Lower lobe of right lung (tissue), 2 donors: ENCODE results near the gene TDP1. TPM values are rescaled to one million over a fixed set of nuclear protein-coding genes. Genes with fewer than 3 reads are reported as not detected.
"Not testable (repeated sequence)": the region's sequence is repeated elsewhere in the genome, so short reads cannot be mapped to it uniquely, and the experiment has no call there.

Source experiments
- ATAC-seq, 2 donors: fragments of 200-7000 bp; cut with Tn5 transposase; one replicate each; pipeline ENCODE4 v1.9.1; 2020 to 2022; ENCODE audit warnings: mild to moderate bottlenecking in 2 of 2, moderate library complexity in 2 of 2
- DNase-seq: peaks from one replicate; pipeline ENCODE4 v3.0.0-alpha.2; 2020
- H3K27ac ChIP-seq: fragments of 200-600 bp; one replicate; pipeline ENCODE4 v1.8.0; 2022
- H3K27me3 ChIP-seq: fragments of 200-600 bp; one replicate; pipeline ENCODE4 v1.8.0; 2022; ENCODE audit warnings: low read depth
- H3K36me3 ChIP-seq: fragments of 200-600 bp; one replicate; pipeline ENCODE4 v1.8.0; 2022; ENCODE audit warnings: mild to moderate bottlenecking
- H3K4me1 ChIP-seq: fragments of 200-600 bp; one replicate; pipeline ENCODE4 v1.8.0; 2022
- H3K4me3 ChIP-seq: fragments of 200-600 bp; one replicate; pipeline ENCODE4 v1.8.0; 2022; ENCODE audit warnings: mild to moderate bottlenecking
- H3K9me3 ChIP-seq: fragments of 200-600 bp; one replicate; pipeline ENCODE4 v1.8.0; 2022
- intact Hi-C: fragments of 100-400 bp; cut with DNase I; formaldehyde crosslinking; loops from one replicate; pipeline ENCODE4 v1.11.0; 2022
- total RNA-seq: library from RNA; stranded (reverse); fragmentation: NEBNext Ultra II Directional; extraction: Animal tissue kit (Norgen Biotek cat#: 25700); gene quantifications from one replicate; pipeline ENCODE4 v1.2.1, GENCODE V29; 2021
- TF ChIP-seq, protein P1 (sequence below): fragments of 200-600 bp; IDR thresholded peaks from one replicate; pipeline ENCODE4 v1.8.0; 2022; ENCODE audit warnings: antibody characterized with exemption, mild to moderate bottlenecking
- donor health status: DM: no; HTN: yes; CAD: no; lungs with severe emphysema.

The TDP1 gene
- total RNA-seq, 1 donor from 2014 or later, result 9.6 TPM

DNA sequence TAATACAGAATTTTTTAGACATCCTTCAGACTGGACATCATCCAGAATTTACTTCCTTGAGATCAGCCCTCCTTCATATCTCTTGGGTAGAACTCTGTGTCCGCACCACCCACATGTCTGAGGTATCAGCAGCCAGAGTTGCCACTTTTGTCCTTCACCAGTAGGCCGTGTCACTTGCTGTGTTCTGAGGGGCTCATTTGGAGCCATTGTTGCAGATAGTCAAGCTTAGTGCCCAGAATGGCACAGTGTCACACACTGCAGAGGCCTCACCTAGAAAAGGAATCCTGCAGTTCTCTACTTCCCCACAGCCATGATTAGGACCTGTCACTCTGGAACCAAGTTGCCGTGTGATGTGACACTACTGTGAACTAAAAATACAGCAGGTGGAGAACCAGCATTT is 69.2 kb downstream of the TDP1 start:
- TF ChIP-seq, protein P1, sequence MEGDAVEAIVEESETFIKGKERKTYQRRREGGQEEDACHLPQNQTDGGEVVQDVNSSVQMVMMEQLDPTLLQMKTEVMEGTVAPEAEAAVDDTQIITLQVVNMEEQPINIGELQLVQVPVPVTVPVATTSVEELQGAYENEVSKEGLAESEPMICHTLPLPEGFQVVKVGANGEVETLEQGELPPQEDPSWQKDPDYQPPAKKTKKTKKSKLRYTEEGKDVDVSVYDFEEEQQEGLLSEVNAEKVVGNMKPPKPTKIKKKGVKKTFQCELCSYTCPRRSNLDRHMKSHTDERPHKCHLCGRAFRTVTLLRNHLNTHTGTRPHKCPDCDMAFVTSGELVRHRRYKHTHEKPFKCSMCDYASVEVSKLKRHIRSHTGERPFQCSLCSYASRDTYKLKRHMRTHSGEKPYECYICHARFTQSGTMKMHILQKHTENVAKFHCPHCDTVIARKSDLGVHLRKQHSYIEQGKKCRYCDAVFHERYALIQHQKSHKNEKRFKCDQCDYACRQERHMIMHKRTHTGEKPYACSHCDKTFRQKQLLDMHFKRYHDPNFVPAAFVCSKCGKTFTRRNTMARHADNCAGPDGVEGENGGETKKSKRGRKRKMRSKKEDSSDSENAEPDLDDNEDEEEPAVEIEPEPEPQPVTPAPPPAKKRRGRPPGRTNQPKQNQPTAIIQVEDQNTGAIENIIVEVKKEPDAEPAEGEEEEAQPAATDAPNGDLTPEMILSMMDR, result no peak
- no peaks in the 10 kb centered on the region for H3K4me1 ChIP-seq
- no peaks in the 10 kb centered on the region for H3K27me3 ChIP-seq
- ATAC-seq (no peak), DNase-seq (no peak)
- no peaks in the 10 kb centered on the region for H3K9me3 ChIP-seq
- no peak overlapping the region for H3K4me3 ChIP-seq
- H3K27ac ChIP-seq, result no peak overlapping the region
- H3K36me3 ChIP-seq, result peaks cover 34% of the 10 kb centered on the region
- intact Hi-C loops, result no loop called here

DNA sequence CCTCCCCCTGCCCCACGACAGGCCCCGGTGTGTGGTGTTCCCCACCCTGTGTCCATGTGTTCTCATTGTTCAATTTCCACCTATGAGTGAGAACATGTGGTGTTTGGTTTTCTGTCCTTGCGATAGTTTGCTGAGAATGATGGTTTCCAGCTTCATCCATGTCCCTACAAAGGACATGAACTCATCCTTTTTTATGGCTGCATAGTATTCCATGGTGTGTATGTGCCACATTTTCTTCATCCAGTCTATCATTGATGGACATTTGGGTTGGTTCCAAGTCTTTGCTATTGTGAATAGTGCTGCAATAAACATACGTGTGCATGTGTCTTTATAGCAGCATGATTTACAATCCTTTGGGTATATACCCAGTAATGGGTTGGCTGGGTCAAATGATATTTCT is 70.9 kb downstream of the TDP1 start:
- intact Hi-C loops, DNase-seq, H3K27me3 ChIP-seq, ATAC-seq, H3K4me3 ChIP-seq, H3K9me3 ChIP-seq, H3K27ac ChIP-seq, H3K4me1 ChIP-seq: not testable (repeated sequence)
- peaks cover 27% of the 10 kb centered on the region for H3K36me3 ChIP-seq

DNA sequence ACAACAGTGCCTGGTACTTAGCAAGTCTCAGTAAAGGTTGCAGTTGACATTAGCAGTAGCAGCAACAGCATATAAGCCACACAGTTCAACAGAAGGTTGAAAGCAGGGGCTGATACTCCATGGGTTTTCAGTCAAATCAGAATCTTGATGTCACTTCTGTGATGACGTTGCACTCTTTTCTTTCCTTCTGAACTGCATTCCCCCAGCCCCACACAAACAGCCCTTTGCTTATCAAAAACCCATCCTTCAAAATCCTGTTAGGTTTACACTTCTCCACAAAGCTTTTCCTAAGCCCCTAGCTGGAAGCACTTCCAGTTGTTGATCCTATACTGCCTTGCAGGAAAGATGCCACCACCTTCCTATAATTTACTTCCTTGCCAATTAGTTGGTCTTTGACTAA is 72.1 kb downstream of the TDP1 start:
- ATAC-seq (no peak), DNase-seq (no peak)
- H3K27ac ChIP-seq, result no peak overlapping the region
- no peaks in the 10 kb centered on the region for H3K4me1 ChIP-seq
- intact Hi-C loops, result no loop called here
- peaks cover 26% of the 10 kb centered on the region for H3K36me3 ChIP-seq
- H3K27me3 ChIP-seq, result no peaks in the 10 kb centered on the region
- TF ChIP-seq, protein P1, result no peak
- no peaks in the 10 kb centered on the region for H3K9me3 ChIP-seq
- H3K4me3 ChIP-seq, result no peak overlapping the region

DNA sequence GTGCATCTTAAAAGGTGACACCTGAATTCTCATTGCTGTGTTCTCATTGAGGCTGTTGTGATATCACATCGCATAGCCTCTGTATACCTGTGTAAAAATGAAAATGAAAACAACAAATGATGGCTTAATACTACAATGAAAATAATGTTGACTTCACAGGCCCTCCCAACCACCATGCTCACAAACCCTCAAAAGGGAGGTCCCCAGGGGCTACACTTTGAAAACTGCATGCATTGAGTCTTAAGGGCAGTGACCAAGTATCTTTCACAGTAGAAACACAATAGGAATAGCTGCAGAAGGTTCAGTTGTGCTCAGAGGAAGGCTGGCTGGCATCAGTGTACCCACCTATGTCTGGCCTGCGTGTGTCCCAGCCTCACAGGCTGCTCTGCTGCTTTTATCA is 78.4 kb downstream of the TDP1 start:
- ATAC-seq (no peak), DNase-seq (no peak)
- no peak overlapping the region for H3K4me3 ChIP-seq
- H3K9me3 ChIP-seq, result no peaks in the 10 kb centered on the region
- intact Hi-C loops, result no loop called here
- no peak overlapping the region for H3K27ac ChIP-seq
- no peaks in the 10 kb centered on the region for H3K4me1 ChIP-seq
- H3K36me3 ChIP-seq, result peaks cover 33% of the 10 kb centered on the region
- TF ChIP-seq, protein P1, result no peak
- no peaks in the 10 kb centered on the region for H3K27me3 ChIP-seq

DNA sequence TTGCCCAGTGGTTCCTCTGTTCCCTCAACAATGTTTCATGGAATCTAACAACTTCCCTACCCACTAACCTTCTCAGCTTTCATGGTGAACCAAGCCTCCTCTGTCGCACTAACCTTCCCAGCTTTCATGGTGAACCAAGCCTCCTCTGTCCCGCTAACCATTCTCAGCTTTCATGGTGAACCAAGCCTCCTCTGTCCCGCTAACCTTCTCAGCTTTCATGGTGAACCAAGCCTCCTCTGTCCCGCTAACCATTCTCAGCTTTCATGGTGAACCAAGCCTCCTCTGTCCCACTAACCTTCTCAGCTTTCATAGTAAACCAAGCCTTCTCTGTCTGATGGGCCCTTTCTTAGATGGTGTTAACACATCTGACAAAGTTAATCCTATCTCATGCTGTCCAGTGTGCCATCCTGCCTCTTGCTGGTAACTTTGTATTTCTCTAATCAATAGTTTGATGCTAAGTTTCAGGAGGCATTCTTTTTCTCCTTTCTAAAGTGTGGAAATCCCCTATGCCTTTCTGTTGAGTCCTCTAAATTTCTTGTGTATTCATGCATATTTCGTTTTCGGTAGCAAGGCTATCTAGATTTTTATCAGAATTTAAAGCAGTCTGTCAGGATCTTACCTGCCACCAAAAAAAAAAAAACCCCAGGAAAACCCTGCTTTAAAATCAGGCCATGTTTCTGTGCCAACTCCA is 79.3 kb downstream of the TDP1 start:
- H3K36me3 ChIP-seq, result peaks cover 33% of the 10 kb centered on the region
- no peaks in the 10 kb centered on the region for H3K4me1 ChIP-seq
- DNase-seq (no peak), ATAC-seq (no peak)
- intact Hi-C loops, result no loop called here
- H3K9me3 ChIP-seq, result no peaks in the 10 kb centered on the region
- no peaks in the 10 kb centered on the region for H3K27me3 ChIP-seq
- no peak overlapping the region for H3K27ac ChIP-seq
- no peak overlapping the region for H3K4me3 ChIP-seq
- TF ChIP-seq, protein P1, result no peak

DNA sequence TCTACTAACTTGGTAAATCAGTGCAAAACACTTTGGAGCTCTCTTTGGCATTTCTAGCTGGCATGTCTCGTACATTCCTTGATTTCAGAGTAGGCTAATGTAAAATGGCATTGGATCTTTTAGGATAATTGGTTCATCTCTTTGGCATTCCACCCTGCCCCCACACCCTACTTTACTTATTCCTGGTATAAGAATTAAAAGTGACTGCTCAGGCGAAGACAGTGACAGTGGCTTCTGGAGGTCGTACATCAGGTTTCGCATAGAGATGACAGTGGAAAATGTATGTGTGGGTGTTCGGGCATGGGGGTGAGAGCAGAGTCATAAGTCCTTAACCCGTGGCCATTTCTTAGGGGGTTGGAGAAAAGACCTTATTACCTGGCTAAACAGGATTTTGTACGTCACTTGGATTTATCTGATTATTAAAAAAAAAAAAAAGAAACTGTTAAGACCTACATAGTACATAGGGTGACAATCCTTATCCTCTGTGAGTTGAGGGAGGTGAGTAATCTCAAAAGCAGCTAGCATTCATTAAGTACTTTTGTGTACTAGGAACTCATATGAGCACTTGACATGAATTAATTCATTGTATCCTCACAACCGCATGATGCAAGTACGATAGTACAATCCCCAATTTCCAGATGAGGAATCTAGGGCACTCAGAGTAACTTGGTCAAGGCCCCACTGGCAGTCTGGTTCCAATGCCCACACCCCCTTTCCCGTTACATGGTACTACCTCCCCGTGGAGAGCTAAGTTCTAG is 83.7 kb downstream of the TDP1 start:
- no peak overlapping the region for H3K4me3 ChIP-seq
- intact Hi-C loops, result no loop called here
- H3K27ac ChIP-seq, result no peak overlapping the region
- H3K27me3 ChIP-seq, result no peaks in the 10 kb centered on the region
- no peak for DNase-seq
- ATAC-seq, result no peak
- H3K4me1 ChIP-seq, result no peaks in the 10 kb centered on the region
- no peaks in the 10 kb centered on the region for H3K9me3 ChIP-seq
- peaks cover 20% of the 10 kb centered on the region for H3K36me3 ChIP-seq
- TF ChIP-seq, protein P1, result no peak
